IPS-18c (cell line): Measurements from ENCODE around the gene APBB2.

Experiments
- H3K4me3 ChIP-seq: 2 replicates; pipeline ENCODE4 v1.7.0; 2013; ENCODE audit warnings: low read depth, mild to moderate bottlenecking, low read length, moderate library complexity; ENCODE audit not compliant: insufficient read depth
- H3K9me3 ChIP-seq: one replicate; pipeline ENCODE4 v1.6.1; 2013; ENCODE audit warnings: mild to moderate bottlenecking, low read length, moderate library complexity; ENCODE audit not compliant: control insufficient read depth, insufficient read depth

Gene APBB2

DNA sequence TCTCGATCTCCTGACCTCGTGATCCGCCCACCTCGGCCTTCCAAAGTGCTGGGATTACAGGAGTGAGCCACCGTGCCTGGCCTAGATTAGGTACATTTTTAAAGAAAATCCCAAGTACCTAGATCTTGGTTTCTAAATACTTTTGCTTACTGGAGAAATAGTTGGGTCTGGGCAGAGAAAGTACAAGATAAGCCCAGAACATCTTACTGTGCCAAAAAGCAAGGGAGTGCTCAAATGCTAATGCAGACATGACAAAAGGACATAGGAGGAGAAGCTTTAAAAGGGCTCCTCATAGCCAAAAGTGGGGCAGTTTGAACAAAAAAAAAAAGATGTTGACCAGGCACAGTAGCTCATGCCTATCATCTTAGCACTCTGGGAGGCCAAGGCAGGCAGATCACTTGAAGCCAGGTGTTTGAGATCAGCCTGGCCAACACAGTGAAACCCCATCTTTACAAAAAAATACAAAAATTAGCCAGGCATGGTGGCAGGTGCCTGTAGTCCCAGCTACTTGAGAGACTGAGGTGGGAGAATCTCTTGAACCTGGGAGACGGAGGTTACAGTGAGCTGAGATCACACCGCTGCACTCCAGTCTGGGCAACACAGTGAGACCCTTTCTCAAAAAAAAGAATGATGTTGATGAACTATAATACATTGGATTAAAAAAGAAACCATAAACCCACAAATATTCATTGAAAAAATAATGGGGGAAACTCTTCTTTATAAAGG, 107.5 kb downstream of the APBB2 start:
- H3K9me3 ChIP-seq: no peaks in the 10 kb centered on the region
- H3K4me3 ChIP-seq: no peak overlapping the region

DNA sequence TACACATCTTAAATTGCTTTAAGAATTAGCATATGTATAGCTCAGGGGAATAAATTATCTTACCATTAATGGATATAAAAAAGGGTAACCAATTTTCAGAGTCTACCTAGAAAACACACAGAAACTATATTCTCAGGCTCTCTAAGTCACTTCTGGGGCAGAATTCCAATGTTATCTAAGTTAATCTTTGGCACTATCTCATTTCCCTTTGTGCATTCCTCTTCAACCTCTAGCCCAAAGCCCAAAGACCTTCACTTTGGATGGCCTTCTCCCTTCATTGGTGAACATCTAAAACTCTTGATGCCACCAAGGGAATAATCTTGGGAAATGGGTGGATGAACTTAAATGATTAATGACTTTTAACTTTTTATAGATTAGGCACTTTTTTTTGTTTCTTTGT, 108.3 kb downstream of the APBB2 start:
- no peaks in the 10 kb centered on the region for H3K9me3 ChIP-seq
- no peak overlapping the region for H3K4me3 ChIP-seq

DNA sequence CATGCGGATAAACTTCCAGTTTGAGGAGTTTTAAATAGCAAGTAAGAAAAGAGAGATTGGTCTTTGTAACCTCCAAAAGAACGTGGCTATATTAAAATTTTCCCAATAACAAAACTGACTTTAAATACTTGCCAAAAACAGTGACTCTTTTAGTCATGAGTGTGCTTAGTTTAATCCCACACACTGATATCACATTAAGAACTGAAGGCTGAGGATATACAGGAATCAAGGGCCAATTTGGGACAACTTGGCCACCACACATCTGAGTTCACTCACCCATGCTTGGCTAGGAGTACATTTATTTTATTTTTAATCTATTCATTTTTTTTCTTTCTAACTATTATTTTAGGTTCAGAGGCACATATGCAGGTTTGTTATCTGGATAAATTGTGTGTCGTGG, 110.2 kb downstream of the APBB2 start:
- Histone ChIP-seq H3K4me3 (no peak overlapping the region), H3K9me3 (no peaks in the 10 kb centered on the region)

DNA sequence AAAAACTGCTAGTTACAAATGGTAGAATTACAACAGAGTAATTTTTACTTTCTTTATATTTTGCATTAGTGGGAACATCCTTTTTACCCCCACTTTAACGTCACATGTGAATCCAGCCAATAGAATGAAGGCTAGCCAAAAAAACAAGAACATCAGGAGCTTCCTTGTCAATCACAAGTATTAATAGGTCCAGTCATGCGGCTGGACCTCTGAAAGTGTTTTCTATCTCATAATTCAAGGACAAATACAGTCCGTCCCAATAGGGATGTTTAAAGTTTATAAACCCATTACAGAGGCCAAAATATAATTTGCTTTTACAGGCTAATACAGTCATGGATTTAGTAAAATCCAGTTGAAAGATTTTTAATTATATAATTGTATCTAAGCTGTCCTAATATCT, 110.7 kb downstream of the APBB2 start:
- no peak overlapping the region for H3K4me3 ChIP-seq
- H3K9me3 ChIP-seq: no peaks in the 10 kb centered on the region

DNA sequence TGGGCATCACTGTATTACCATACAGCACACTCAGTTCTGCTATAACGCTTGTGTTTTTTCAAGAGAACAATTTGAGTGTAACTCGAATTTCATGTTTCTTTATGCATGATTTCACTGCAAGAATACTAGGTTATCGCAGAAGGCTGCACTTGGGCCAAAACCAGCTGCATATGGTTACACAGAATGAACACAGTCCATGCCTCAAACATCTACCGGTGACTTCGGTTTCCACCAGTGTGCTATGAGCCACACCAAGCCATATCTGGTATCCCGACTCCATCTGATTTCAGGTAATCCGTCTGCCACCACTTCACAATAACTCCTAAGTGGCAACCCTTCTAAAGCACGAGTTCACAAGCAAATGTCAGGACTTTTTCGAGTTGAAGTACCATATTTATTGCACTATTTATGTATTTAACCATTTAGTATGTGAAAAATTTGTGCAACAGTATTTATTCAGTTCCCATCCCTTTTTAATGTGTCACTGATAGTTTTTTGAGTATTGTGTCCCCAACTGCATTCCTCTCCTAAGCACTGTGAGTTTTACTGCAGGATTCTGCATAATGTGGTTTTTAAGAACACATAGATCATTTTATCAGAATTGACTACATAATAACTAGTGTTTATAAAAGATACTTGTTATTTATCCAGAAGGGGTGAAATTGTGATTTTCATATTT, 111.8 kb downstream of the APBB2 start:
- no peak overlapping the region for H3K4me3 ChIP-seq

DNA sequence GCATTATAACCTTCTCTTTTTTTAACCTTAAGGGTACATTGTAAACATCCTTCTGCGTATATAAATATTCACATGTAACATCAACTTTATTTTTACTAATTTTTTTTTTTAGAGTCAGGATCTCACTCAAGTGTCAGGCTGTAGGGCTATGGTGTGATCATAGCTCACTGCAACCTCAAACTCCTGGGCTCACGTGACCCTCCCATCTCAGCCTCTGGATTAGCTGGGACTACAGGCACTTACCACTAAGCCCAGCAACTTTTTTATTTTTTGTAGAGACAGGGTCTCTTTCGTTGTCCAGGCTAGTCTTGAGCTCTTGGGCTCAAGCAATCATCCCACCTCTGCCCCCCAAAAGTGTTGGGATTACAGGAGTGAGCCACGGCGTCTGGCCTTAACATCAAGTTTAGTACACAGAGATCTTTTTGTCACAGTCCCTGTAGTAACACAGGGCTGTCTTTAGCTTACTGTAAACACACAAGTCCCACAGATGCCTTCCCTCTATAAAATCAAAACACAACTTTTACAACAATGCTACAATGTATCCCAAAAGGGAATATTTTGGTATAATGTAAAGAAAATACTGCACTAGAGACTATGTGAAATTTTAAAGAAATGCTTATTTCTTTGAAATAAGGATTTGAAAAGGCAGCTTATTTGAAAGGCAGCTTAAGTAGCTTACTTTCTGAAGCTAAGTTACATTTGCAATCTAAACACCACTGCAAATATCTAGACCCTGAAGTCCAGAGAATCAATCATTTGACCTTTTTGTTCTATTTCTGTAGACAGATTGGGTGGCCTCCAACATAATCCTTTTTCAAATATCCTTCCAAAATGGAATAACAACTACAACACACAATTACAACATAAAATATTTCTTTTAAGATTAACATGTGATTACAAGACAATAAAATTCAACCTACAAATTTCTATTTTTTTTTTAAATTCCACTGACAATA, 116.0 kb downstream of the APBB2 start:
- no peaks in the 10 kb centered on the region for H3K9me3 ChIP-seq

More for the DNA sequence above, 111.8 kb downstream of the APBB2 start:
- H3K9me3 ChIP-seq: no peaks in the 10 kb centered on the region

DNA sequence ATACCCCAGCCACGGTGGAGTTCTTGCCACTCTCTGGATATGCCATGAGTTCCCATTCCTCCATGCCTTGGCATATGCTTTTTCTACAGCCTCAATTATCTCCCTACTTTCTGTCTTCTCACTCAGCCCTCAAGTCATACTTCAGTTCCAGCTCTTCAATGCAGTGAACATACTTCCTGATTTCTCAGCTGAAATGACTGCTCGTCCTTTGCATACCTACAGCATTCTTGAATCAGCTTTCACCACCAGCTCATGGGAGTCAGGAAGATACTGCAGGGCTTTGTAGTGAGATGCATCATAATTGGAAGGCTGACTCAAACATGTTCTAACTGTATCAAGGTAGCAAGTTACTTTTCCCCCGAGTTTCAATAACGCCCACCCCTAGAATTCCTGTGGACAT, 118.4 kb downstream of the APBB2 start:
- no peak overlapping the region for H3K4me3 ChIP-seq
- H3K9me3 ChIP-seq: no peaks in the 10 kb centered on the region

More for the DNA sequence above, 116.0 kb downstream of the APBB2 start:
- no peak overlapping the region for H3K4me3 ChIP-seq

DNA sequence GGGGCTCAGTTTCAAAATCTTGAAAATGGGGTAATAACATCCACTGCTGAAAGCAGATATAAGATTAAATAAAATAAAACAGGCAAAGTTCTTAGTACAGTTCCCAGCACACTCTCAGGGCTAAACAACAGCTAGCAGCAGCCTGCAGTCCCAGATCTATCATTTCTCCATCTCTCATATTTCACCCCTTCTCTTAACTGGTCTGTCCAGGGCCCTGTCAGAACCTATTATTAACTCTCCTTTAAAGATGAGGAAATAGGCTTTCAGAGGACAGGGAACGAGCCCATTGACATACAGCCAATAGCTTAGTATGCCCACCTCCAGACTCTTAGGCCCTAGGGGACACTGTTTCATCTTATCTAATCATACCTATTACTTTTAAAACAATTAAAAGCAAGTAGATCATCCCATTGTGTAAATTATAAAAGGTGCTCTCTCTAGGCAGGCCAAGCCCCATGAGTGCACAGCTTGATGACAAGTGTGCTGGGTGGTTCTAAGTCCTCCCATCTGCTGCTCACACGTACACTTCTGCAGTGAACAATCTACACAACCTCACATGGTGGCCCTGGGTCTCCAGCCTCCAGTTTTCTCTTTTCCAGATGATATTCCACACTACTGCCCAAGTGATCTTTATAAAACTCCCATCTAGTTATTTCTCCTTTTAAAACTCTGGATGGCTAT, 119.0 kb downstream of the APBB2 start:
- Histone ChIP-seq H3K4me3 (no peak overlapping the region), H3K9me3 (no peaks in the 10 kb centered on the region)

DNA sequence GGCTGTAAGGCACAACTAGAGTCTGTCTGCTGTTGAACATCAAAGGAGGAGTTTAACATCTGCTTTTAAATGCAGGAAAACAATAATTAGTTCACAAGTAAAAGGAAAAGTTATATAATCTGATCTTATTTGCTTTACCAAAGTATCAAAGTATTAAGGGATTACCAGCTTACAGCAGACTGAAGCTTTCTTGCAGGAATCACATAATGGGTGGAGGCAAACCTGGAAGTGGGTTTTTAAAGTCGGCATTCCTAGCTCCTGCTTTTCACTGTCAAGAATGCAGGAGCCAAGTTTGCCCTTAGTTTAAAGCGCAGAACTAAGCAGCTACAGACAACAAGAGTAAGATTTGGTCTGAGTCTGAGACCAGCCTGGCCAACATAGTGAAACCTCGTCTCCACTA, 122.2 kb downstream of the APBB2 start:
- Histone ChIP-seq H3K4me3 (no peak overlapping the region), H3K9me3 (peaks cover 5% of the 10 kb centered on the region)

DNA sequence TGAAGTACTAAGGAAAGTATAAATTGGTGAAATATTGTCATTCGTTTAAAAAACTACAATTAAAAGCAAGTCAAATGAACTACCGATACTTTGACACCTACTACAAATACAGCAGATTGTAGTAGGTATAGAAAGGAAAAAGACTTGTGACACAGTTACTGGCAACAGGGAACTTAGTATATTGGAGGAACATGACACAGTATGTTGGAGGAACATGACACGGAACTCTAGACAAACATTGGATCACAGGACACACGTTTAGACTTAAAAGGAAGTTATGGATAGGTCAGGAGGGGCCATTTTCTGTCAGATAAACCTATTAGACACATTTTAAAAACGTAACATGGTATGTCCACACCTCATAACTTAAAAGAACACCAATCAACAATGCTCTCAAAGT, 132.5 kb downstream of the APBB2 start:
- no peaks in the 10 kb centered on the region for H3K9me3 ChIP-seq

DNA sequence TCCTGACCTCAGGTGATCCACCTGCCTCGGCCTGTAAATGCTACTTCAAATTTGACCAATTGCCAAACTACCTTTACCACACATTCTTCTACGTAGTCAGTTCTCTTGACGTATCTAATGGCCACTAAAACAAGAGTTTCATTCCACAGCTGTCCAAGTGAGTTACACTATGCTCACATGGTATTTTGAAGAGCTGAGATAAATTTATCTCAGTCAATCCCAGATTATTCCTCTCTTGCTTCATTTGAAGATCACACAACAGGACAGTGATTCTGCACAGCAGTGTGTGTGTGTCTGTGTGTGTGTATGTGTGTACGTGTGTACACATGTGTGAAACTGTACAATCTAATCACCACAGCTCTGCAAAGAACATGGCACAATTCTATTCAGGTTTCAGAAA, 133.4 kb downstream of the APBB2 start:
- Histone ChIP-seq H3K4me3 (no peak overlapping the region), H3K9me3 (no peaks in the 10 kb centered on the region)

More for the DNA sequence above, 132.5 kb downstream of the APBB2 start:
- H3K4me3 ChIP-seq: no peak overlapping the region

DNA sequence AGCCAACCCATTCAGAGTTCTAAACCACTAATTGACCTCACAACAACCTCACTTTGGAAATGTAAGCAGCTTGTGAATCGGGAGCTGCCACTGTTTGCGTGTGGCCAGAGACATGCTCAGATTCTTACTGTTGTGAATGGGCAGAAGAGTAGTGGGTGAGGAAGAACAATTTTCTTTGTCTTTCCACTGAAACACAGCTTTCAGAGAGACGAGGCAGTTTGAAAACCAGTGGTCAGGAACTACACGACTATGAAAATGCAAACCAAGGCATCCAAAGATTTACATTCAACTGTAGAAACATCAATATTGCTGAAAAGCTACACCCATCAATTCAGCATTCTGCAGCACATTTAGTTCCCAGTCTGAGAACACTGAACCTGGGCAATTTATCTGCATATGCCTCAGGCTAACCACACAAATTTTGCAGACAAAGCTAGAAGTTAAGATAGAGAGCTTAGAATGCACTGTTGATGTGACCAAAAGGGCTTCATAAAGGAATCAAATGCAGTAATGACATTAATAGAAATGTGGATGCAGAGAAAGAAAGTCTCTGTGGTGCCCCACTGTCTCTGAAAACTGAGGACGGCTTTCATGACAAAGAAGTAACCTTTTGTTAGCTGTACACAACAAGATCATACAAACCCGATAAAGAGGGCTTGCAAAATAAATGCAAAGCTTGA, 134.3 kb downstream of the APBB2 start:
- no peaks in the 10 kb centered on the region for H3K9me3 ChIP-seq
- no peak overlapping the region for H3K4me3 ChIP-seq

DNA sequence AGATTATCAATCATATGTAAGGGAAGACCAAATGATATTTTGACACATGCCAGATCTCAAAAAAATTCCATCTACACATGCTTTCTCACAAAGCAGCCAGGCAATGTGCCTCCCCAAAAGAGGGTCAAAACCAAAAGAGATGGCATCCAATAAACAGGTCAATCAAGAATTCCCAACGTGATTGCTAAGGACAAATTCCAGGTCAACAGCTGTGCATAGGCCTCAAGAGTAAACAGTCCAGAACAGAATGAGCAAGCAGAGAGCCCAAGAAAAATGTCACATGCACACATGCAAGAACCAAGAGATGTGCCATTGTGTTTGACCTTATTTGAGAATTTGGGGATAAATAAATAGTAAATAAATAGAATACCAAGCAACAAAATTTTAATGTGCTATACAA, 136.7 kb downstream of the APBB2 start:
- Histone ChIP-seq H3K9me3 (no peaks in the 10 kb centered on the region), H3K4me3 (no peak overlapping the region)

DNA sequence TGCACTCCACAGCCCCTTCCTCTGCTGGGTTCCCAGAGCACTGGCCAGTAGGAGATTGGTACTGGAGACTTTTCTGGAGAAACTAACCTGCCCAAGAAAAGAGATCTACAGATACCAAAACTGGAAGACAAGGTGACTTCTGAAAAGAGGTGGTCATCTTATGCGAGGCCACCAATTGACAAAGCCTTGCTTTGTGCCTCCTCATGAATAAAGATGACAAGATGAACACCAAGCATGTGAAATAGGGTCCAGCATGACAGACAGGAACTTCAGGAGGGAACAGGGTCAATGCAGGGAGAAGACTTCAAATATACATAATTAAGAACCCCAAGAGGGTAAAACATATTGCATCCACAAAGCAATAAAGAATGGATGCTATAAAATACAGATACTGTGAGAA, 137.9 kb downstream of the APBB2 start:
- H3K9me3 ChIP-seq: no peaks in the 10 kb centered on the region
- H3K4me3 ChIP-seq: no peak overlapping the region

DNA sequence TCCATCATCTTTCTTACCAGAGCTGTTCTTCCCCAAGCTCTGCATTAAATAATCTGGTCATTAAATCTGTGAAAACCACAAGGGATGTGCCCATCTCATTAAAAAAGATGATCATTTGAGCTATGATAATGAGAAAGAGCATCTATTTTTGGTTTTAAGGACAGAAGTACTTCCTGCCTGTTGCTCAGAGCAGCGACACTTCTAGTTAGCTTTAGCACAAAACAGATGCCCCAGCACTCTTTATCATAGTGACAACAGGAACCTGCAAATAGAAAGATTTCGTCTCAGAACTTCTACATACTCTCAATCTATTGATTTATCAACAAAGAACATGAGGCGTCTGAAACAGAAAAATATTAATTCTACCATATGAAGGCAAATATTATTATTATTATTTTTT, 140.1 kb downstream of the APBB2 start:
- no peaks in the 10 kb centered on the region for H3K9me3 ChIP-seq
- H3K4me3 ChIP-seq: no peak overlapping the region

DNA sequence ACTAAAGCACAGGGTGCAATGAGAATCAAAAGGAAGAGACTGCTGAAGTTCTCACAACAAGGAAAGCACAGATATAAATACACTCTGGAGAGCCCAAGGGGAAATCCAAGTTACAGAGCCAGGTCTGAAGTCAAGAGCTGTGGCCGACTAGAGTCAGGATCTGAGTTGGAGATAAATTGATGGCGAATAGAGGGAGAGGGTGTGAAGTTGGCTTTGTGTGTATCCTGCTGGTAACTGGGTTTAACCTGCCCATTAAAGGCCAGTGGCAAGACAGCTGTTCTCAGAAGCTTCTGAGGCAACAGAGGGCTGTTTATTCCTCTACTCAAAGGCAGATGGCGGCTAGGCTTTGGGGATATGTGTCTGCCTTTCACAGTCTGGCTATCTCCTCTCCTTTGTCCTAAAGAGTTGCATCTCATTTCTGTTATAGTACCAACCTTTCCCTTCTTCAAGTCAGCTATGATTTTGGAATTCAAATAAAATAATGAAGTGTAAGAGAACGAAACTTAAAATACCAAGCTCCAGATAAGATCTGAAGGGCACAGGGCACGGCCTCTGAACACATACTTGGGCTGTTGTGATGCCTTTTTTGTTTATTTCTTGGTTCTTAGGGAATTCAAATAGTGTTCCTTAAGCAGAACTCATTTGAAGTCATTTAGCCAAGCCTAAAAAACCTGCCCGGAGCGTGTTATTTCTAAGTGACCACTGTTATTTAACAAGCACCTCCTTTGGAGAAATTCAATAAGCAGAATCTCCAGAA, 142.1 kb downstream of the APBB2 start:
- Histone ChIP-seq H3K4me3 (no peak overlapping the region), H3K9me3 (no peaks in the 10 kb centered on the region)
